GM21723 (cell line): Measurements from ENCODE around the gene USF3.
"Not testable (repeated sequence)": the region's sequence is repeated elsewhere in the genome, so short reads cannot be mapped to it uniquely, and the experiment has no call there.

Experiments used
- ATAC-seq: cut with Tn5 transposase; IDR thresholded peaks from one replicate; pipeline ENCODE4 v1.9.1; 2021; ENCODE audit warnings: mild to moderate bottlenecking, moderate library complexity; ENCODE audit not compliant: unreplicated experiment

USF3 gene

DNA sequence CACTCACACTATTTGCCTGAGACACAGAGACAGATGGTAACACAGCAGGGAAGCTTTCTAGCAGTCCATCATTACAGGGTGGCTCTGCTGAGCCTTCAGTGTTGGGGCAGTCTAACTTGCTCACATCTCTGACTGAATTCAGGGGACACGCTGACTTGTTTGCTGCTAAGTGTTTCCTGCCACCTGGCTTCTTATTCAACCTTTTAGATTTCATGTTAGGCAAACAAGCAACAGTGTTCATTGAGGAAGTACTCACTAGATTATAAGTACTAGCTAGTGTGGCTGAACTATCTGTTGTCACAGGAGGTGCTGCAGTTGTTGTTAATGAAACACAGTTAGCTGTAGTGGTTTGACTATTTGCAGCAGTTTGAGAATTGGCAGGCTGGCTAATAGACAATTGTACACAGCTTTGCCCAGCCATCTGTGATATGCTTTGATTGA, 37.3 kb downstream of the USF3 start:
- no peak for ATAC-seq

DNA sequence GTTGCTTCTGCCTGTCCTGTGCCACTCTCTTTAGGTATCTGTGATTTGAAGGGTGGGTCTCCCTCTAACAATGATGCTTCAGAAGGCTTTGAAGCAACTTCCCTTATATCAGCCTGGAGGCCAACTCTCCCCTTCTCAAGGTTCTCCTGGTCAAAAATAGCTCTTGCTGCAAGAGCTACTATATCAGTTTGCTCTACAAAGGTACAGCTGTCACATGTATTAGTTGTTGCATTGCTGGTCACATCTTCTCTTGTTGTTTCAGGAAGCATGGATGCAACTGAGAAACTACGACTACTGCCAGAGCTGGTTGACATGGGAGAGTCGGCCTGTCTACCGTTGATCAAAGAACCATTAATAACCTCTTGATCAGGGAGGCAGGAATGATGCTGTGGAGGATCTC, 38.3 kb downstream of the USF3 start:
- ATAC-seq: no peak

DNA sequence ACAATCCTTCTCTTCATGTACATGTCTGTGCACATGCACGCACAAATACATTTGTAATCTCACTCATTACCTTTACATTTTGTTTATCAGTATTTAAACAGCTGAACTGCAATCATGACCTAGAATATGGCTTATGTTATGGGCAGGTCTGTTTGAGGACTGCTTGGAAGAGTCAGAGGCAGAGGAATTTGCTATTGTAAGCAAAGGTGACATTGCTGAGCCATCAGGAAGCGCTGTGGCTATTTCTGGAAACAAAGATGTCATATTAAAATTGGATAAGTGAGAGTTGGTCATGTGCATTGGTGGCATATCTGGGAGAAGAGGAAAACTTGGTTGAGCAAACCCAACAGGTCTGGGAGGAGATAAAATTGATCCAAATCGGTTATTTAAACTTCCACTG, 41.6 kb downstream of the USF3 start:
- no peak for ATAC-seq

DNA sequence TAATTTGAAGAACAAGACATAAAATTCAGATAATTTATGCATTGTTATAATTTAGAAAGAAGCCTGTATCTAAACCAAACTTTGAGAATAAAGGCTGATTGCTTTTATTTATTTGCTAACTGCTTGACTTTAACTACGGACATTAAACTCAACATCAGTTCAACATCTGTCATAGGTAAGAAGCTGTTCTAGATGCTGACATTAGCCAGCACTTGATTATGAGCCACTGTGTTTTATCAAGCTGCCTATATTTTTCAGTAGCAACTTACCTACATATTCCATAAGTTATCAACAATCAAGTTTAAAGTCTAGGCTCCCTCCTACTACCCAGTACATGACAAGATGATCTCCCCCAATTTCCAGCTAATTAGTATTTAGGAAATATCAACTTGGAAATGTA, 42.1 kb downstream of the USF3 start:
- ATAC-seq: no peak

DNA sequence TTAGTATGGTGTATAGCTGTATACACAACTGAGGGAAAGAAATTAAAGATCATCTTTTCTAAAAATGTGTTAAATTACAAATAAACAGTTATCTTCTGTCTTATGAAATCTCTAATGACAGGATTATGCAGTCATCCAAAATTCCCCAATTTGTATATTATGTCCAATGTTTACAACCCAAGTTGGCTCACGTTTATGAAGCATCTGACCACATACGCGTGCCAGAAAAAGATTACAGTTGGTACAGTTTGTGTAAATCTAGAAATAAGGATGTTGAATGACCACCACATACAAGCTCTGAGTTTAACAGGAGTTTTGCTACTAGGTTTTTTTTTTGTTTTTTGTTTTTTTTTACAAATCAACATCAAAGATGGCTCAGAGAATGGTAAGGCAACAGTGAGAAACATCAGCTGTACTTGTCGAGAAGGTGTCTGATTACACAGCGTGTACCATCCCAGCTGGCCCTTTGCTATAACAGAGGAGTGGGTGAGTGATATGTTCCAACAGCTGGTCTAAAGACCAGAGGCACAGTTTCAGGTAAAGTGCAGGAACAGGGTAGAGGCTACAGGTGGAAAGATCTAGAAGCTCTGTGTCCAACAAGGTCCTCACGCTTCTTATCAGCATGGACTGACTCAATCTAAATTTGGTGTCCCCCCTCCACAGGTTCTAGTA, 47.1 kb downstream of the USF3 start:
- ATAC-seq: no peak

DNA sequence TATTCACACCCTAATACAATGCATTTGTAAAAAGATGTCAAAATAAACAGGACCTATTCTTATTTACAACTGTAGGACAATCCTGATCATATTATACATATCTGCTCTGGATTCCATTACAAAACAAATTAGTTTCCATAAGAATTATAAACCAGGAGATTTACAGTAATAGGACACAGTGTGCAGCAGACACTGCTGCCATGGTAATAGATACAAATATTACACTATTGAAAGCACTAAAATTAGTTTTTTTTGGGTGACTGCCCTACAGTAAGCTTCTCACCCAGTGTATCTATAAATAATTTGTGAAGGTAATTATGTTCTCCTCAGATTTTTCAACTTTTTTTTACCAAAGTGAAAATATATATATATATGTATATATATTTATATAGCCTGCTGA, 47.9 kb downstream of the USF3 start:
- no peak for ATAC-seq

DNA sequence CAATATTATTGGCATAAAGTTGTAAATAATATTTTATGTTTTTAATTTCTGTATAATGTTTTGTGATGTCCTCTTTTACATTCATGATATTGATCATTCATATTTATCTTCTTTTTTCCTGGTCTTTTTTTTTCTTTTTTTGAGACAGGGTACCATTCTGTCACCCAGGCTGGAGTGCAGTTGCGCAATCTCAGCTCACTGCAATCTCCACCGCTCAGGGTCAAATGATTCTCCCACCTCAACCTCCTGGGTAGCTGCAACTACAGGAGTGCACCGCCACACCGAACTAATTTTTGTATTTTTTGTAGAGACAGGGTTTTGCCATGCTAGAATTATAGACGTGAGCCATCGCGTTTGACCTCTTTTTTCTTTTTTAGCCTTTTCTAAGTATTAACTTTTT, 52.9 kb downstream of the USF3 start:
- ATAC-seq: no peak

DNA sequence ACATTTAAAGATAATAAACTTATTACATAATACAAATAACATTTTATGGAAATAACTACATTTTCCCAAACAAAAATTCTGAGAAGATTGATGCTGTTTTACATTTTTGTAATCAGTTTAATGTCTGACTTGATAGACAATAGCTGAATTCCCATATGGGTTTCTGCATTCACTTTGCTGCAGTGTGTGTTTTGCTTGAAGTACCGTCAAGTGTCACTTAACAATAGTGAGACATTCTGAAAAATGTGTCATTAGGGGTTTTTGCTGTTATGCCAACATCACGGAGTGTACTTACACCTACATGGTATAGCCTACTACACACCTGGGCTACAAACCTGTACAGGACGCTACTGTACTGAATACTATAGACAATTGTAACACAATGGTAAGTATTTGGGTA, 57.5 kb downstream of the USF3 start:
- ATAC-seq: no peak

DNA sequence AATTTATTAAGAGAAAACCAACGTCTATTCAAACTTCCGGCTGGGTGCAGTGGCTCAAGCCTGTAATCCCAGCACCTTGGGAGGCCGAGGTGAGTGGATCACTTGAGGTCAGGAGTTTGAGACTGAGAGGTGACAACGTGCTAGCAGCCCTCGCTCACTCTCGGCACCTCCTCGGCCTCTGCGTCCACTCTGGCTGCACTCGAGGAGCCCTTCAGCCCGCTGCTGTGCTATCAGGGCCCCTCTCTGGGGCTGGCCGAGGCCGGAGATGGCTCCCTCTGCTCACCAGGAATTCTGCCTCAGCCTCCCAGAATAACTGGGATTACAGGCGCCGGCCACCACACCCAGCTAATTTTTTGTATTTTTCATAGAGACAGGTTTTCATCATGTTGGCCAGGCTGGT, 58.7 kb downstream of the USF3 start:
- no peak for ATAC-seq

DNA sequence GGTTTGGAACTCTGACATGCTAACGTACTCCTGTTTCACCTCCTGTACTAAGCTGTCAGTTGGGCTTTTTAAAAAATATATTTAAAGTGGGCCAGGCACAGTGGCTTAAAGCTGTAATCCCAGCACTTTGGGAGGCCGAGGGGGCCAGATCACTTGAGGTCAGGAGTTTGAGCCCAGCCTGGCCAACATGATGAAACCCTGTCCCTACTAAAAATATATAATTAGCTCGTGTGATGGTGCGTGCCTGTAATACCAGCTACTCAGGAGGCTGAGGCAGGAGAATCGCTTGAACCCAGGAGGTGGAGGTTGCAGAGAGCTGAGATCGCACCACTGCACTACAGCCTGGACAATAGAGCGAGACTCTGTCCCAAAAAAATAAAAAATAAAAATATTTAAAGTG, 60.4 kb downstream of the USF3 start:
- ATAC-seq: not testable (repeated sequence)

DNA sequence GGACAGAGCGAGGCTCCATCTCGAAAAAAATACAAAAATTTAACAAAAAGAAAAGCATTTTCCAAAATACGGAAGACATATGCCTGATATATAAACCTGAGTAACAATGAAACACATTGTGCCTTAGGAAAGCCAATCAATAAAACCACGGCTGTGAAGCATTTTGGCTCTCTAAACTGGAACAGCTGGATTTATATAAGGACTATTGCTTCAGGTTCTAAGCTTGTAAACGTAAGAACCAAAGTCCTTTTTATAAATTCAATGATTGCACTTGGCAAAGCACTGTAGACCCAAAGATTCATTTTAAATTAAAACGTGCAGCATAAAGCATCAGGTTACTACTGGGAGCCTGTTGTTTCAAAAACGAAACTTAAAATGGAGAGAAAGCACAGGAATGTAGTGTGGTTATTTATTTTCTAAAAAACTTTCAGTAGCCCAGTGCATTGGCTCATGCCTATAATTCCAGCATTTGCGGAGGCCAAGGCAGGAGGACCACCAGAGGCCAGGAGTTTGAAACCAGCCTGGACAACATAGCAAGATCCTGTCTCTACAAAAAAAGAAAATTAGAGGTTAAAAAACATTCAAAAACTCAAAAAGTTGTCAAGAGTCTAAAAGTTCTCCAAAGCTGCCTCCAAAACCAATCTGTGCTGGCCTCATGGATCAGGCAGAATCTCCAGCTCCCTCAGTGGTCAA, 61.5 kb downstream of the USF3 start:
- ATAC-seq: no peak

DNA sequence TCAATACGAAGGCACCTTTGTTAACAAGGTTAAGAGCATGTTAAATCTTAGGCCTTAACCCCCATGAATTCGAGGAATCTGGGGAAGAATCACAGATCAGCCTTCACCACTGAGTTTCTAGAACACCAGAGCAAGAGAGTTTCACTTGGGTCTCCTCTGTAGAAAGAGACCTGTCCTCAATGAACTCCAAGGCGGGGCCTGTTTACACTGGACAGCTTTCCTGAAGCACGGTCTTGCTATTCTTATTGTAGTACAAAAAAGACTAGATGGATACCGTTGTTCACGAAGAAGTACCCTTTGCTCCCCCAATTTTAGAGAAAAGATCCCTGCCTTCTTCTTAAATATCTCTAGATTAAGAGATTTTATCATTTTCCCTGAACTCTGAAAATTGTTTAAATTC, 64.9 kb downstream of the USF3 start:
- ATAC-seq: no peak

DNA sequence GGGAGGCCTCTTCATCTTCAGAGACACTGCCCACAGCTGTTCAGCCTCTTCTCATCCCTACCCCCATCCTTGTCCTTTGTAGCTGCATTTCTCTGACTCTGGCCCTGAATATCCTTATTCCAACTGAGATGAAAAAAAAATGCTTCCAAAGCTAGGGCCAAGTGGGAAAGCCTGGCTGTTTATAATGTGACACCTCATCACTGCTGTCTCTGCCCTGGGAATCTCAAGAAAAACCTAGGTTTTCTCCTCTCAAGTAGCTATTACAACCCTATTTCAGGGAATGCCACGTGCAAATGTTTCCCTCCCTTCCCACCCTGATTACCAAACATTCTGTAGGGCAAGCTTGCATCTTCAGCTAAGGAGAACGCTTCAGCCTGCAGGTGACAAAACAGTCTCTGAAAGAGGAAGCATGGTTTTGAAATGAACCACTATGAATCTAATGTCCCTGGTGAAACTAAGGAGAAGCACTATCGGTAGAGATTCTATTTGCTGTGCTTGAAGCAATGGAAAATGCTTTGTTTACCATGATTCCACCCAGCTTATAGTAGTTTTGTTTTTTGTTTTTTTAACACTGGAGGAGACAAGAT, 65.4 kb downstream of the USF3 start:
- peak; percentile 60 for ATAC-seq

DNA sequence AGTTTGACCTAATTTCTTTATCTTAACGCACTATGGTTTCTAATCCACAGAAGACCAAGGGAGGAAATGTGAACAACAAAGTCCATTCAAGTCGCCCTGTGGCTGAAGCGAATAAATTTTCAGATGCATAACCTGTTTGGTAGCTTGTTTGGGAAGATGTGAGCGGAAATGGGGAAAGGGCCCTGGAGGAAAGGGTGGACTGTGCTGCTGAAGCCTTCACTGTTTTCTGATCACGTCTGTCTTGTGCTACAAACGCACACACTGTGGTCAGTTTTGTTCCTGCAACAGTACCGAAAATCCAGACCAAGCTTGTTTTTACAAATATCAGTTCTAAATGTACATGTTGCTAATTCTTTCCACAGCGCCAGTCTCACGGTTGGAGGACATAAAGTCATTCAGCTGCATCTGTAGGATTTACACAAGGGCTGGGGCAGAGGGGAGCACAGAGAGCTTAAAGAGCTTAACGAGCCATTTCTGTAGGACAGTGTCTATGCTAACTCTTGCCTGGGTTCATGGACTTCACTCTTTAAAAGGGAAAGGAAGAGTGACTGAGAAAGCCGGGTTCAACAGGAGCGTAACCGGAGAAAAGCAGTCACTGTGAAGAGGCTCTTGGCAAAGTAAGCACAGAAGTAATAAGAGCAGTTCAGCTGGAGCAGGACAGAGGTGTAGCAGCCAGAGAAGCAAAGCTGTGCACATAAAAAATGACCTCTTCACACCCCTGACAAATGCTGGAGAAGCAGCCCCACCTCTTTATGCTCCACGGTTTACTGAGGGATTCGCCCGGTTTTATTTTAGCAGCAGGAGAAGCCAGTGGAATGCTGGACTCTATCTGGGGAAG, 66.6 kb downstream of the USF3 start:
- ATAC-seq: no peak

DNA sequence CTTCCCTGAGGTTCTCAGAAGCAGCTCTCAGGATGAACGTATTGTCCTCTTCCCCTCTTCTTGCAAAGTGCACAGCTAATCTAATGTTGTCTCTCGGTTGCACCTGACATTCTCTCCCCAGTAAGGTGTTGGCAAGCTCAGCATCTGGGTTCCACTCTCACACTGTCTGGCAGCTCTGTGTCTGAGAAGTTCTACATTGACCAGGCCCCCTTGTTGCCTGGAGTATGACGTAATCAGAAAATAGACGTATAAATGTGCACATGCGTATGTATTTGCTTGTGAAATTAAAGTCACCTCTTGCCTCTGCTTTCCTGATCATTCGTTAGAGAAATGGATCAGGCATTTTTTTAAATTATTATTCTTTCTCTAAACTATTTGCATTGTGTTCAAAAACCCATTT, 67.7 kb downstream of the USF3 start:
- ATAC-seq: no peak

DNA sequence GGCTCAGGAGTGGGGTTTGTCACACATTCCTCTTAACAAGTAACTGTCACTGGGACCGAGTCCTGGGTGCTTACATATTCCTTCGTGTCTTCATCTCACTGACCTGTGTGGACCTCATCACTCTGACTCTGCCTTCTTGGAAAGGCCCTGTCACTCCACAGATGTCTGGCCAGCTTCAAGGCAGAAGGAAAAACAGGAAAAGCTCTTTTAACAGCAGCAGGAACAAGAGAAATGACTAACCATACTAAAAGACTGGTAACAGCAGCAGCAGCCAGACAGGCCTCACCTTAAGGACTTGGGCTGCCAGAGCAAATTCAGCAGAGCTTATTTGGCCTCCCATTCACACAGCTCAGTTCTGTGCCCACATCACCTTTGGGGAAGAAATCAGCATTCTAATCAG, 68.1 kb downstream of the USF3 start:
- no peak for ATAC-seq

DNA sequence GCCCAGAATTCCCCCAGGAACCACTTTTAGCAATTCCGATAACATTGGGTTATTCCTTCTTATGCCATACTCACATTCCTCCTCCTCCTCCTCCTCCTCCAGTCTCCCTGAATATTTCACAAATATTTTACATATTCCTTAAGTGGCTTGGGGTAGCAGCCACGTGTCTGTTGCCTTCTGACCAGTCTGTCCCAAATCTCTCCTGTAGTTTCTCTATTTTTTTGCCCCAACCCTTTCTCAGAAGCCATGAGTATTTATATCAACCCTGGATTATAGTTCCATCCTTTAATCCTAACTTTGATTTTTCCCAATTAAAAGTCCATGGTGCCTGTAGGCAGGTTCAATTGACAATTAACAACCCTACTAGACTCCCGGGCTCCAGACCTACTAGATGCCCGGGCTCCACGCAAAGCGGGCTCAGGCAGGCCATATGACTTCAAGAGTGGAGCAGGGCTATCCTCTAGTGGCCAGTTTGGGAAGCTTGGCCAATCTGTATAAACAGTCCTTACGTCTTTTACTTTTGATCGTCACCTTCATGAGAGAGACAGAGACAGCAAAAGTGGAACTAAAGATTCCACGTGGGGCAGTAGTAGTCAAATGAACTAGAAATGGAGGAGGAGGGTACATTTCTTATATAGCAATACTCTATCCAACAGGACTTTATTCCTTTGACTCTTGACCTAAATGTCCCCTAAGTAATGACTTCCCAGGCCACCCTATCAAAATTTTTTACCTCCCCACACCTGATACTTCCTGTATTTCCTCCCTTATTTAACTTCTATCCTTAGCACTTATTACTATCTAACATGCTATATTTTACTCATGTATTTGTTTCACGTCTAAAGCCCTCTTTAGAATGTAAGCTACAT, 69.7 kb downstream of the USF3 start:
- ATAC-seq: no peak

DNA sequence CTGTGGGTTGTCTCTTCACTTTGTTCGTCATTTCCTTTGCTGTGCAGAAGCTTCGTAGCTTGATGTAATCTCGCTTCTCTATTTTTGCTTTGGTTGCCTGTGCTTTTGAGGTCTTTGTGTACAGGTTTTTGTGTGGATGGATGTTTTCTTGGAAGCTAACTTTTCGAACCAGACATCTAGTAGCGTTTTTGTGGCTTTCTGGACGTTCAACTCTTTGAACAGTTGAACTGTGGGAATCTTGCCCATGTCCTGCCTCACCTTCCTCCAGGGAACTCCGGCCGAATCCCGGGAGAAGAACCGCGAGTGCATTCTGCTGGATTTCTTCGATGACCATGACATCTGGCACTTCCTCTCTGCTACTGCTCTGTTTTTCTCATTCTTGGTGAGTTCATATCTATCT, 70.6 kb downstream of the USF3 start:
- no peak for ATAC-seq

DNA sequence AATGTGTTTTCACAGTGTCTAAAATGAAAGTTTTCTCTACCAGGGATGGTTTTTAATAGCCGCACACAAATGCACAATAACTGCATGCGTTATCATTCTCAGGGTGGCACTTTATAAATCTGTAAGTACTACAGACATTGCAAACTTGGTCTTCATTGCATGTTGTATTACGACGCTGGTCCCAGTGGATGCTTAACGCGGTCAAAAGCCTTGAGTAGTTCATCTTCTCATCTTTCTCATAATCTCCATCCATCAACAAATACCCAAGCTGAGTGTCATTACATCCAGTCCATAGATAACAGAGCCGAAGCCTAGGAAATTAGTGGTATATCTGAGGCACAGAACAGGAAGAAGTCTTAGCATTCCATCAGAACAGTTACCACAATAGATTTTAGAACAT, 72.6 kb downstream of the USF3 start:
- ATAC-seq: no peak

DNA sequence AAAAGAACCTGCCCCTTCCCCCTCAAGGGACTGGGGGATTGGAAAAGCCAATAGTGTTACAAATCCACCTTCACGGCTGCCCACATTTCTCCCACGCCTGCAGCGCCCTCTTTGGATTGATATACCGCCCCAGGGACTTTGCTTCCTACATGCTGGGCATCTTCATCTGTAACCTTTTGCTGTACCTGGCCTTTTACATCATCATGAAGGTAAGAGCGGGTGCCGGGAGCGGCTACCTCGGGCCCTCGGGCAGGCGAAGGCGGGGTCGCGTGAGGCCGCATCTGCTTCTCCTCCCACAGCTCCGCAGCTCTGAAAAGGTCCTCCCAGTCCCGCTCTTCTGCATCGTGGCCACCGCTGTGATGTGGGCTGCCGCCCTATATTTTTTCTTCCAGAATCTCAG, 73.1 kb downstream of the USF3 start:
- ATAC-seq: no peak

DNA sequence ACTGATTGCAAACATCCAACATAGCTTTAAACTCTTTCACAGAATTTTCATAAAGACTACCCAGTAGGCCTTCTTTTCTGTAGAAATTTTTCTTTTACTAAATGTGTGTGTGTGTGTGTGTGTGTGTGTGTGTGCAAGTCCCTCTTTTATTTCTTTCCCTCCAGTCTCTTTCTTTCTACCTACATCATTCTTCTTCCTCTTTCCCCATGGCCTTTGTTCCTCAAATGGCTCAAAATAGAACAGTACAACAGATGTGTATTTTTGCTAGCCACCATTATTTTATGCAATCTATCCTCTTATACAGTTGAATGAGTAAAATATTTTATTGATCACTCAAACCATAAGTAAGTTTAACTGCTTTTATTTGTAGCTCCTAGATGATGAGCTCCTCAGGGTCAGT, 76.4 kb downstream of the USF3 start:
- no peak for ATAC-seq
